Mesenchymal stem cell (in vitro differentiated cells and primary cell): ENCODE results near the gene FARS2.

Source experiments
- DNase-seq: peaks from one replicate; pipeline ENCODE4 v3.0.0-alpha.2; 2013
- H2AFZ ChIP-seq: one replicate; pipeline ENCODE4 v1.6.1; 2013; ENCODE audit warnings: low read depth, mild to moderate bottlenecking, control low read depth, inconsistent platforms, low read length, moderate library complexity
- H2AK5ac ChIP-seq: 2 replicates; pipeline ENCODE4 v1.6.1; 2013; ENCODE audit warnings: low read length, moderate library complexity, mild to moderate bottlenecking, inconsistent platforms; ENCODE audit not compliant: severe bottlenecking
- H2BK120ac ChIP-seq: one replicate; pipeline ENCODE4 v1.6.1; 2013; ENCODE audit warnings: low read depth, mild to moderate bottlenecking, inconsistent platforms, low read length, moderate library complexity
- H2BK12ac ChIP-seq, 2 experiments: one replicate each; pipeline ENCODE4 v1.6.1; 2013; ENCODE audit warnings: inconsistent platforms in 2 of 2, low read length in 2 of 2, mild to moderate bottlenecking in 2 of 2, moderate library complexity in 2 of 2, control low read depth in 1 of 2
- H2BK15ac ChIP-seq: one replicate; pipeline ENCODE4 v1.6.1; 2013; ENCODE audit warnings: mild to moderate bottlenecking, low read depth, inconsistent platforms; ENCODE audit not compliant: poor library complexity, severe bottlenecking
- H2BK5ac ChIP-seq: 2 replicates; pipeline ENCODE4 v1.6.1; 2013; ENCODE audit warnings: low read depth, mild to moderate bottlenecking, low read length, control low read depth, inconsistent platforms; ENCODE audit not compliant: poor library complexity, severe bottlenecking
- H3K14ac ChIP-seq, 2 experiments: one replicate each; pipeline ENCODE4 v1.6.1; 2013; ENCODE audit warnings: inconsistent platforms in 2 of 2, low read length in 2 of 2, control low read depth in 1 of 2, mild to moderate bottlenecking in 1 of 2, moderate library complexity in 1 of 2
- H3K18ac ChIP-seq, 2 experiments: one replicate each; pipeline ENCODE4 v1.6.1; 2013; ENCODE audit warnings: inconsistent platforms in 2 of 2, low read length in 2 of 2, control low read depth in 1 of 2, low read depth in 1 of 2, mild to moderate bottlenecking in 1 of 2
- H3K23ac ChIP-seq, 2 experiments: one replicate each; pipeline ENCODE4 v1.6.1; 2013; ENCODE audit warnings: inconsistent platforms in 2 of 2, low read length in 2 of 2, mild to moderate bottlenecking in 2 of 2, moderate library complexity in 2 of 2, control low read depth in 1 of 2
- H3K27ac ChIP-seq: 2 replicates; pipeline ENCODE4 v1.5.1; 2013; ENCODE audit warnings: mild to moderate bottlenecking, moderate library complexity, low read length, control low read depth, inconsistent platforms; ENCODE audit not compliant: poor library complexity, severe bottlenecking
- H3K27me3 ChIP-seq, 2 experiments: 2 replicates each; pipeline versions ENCODE4 v1.6.1 to v1.7.0; 2013; ENCODE audit warnings: low read length in 2 of 2, mild to moderate bottlenecking in 2 of 2, moderate library complexity in 2 of 2, control low read depth in 1 of 2, inconsistent platforms in 1 of 2; ENCODE audit not compliant: control insufficient read depth in 1 of 2, insufficient read depth in 1 of 2
- H3K36me3 ChIP-seq, 2 experiments: 2 replicates each; pipeline versions ENCODE4 v1.6.1 to v1.7.0; 2013; ENCODE audit warnings: low read length in 2 of 2, control low read depth in 1 of 2, inconsistent platforms in 1 of 2, low read depth in 1 of 2, mild to moderate bottlenecking in 1 of 2; ENCODE audit not compliant: insufficient read depth in 2 of 2, control insufficient read depth in 1 of 2
- H3K4ac ChIP-seq, 2 experiments: one replicate each; pipeline ENCODE4 v1.6.1; 2013; ENCODE audit warnings: inconsistent platforms in 2 of 2, low read length in 2 of 2, mild to moderate bottlenecking in 2 of 2, moderate library complexity in 2 of 2, control low read depth in 1 of 2, low read depth in 1 of 2
- H3K4me1 ChIP-seq: 2 replicates; pipeline ENCODE4 v1.6.1; 2013; ENCODE audit warnings: low read depth, low read length, control low read depth; ENCODE audit not compliant: control insufficient read depth, insufficient read depth
- H3K4me2 ChIP-seq: 2 replicates; pipeline ENCODE4 v1.6.1; 2013; ENCODE audit warnings: low read length, mild to moderate bottlenecking, inconsistent platforms; ENCODE audit not compliant: poor library complexity, severe bottlenecking
- H3K4me3 ChIP-seq, 2 experiments: 2 replicates each; pipeline versions ENCODE4 v1.5.1 to v1.7.0; 2013; ENCODE audit warnings: low read length in 2 of 2, mild to moderate bottlenecking in 2 of 2, control low read depth in 1 of 2, low read depth in 1 of 2; ENCODE audit not compliant: insufficient read depth in 1 of 2
- H3K79me1 ChIP-seq: replicated peaks from 2 replicates; pipeline ENCODE4 v1.6.1; 2013; ENCODE audit warnings: mild to moderate bottlenecking, control low read depth, low read length, inconsistent platforms; ENCODE audit not compliant: poor library complexity, severe bottlenecking
- H3K9ac ChIP-seq: 2 replicates; pipeline ENCODE4 v1.7.0; 2013; ENCODE audit warnings: mild to moderate bottlenecking, low read length, moderate library complexity
- H3K9me3 ChIP-seq: 2 replicates; pipeline ENCODE4 v1.7.0; 2013; ENCODE audit warnings: mild to moderate bottlenecking, low read length; ENCODE audit not compliant: control insufficient read depth
- H4K8ac ChIP-seq: one replicate; pipeline ENCODE4 v1.6.1; 2013; ENCODE audit warnings: inconsistent platforms, mild to moderate bottlenecking, low read length, moderate library complexity
- H4K91ac ChIP-seq: one replicate; pipeline ENCODE4 v1.6.1; 2013; ENCODE audit warnings: mild to moderate bottlenecking, low read length, inconsistent platforms
- WGBS: methylation state at CpG from one replicate; pipeline ENCODE4 v1.1.7; 2013; ENCODE audit warnings: mixed read lengths; 5-methylcytosine and 5-hydroxymethylcytosine counted together

Gene FARS2

DNA sequence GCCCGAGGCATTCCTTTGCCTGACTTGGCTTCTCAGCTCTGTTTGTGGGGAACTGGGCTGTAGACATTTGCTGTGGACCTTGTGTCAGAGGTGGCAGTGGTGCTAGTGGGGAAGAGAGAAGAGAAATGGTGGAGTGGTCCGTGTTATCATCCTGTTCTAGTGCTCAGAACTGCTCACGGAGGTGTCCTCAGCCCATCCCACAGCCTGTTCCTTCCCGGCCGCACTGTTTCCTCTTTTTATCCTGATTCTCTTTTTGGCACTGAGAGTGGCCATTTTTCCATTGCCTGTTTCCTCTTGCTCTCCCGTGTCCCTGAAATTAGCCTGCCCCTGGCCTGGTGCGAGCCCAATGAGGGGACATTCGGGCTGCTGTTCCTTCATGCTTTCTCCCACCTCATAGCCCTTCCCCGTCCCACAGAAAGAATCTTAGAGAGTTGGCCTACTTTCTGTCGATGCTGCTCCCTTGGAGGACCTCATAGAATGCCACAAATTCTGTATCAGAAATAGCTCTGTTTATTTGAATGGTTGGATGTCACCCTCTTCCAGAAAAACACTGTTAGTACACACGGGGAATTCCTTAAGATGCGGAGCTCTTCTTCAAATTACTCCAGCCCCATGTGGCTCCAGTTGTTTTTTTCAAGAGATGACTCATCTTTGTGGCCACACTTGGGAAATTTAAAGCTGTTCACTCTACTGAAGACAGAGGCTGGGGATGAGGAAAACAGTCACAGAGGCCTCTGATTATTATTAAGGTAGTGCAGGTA lies 26.1 kb downstream of the FARS2 start:
- H3K27me3 ChIP-seq, result no peaks in the 10 kb centered on the region
- H3K36me3 ChIP-seq, result no peaks in the 10 kb centered on the region
- H3K9ac ChIP-seq, result peak overlapping the region; percentile 19
- no peaks in the 10 kb centered on the region for H3K9me3 ChIP-seq
- H4K91ac ChIP-seq, result peak overlapping the region; percentile 43
- peak overlapping the region in 1 of 2 experiments; percentile 24 for H3K4ac ChIP-seq
- H2AK5ac ChIP-seq, result peak overlapping the region; percentile 17
- H3K18ac ChIP-seq, result peak overlapping the region in 1 of 2 experiments; percentile 72
- H2BK12ac ChIP-seq, result peak overlapping the region; percentile 8 to 49
- H3K23ac ChIP-seq, result no peak overlapping the region
- H2BK120ac ChIP-seq, result no peak overlapping the region
- no peak overlapping the region for H3K27ac ChIP-seq
- H2BK15ac ChIP-seq, result no peak overlapping the region
- no peak overlapping the region for H2BK5ac ChIP-seq
- H3K4me2 ChIP-seq, result no peak overlapping the region
- DNase-seq, result peak; percentile 91
- H3K4me1 ChIP-seq, result peaks cover 8% of the 10 kb centered on the region
- 76% methylated on average over 10 of the region's 12 CpGs for WGBS
- H3K4me3 ChIP-seq, result peak overlapping the region in 1 of 2 experiments; percentile 34
- no peak overlapping the region for H3K14ac ChIP-seq
- no peak overlapping the region for H2AFZ ChIP-seq
- peaks cover 39% of the 10 kb centered on the region for H3K79me1 ChIP-seq
- H4K8ac ChIP-seq, result no peak overlapping the region

- Histone ChIP-seq H3K23ac (no peak overlapping the region), H3K9me3 (no peaks in the 10 kb centered on the region), H4K8ac (no peak overlapping the region), H2BK15ac (no peak overlapping the region), H3K9ac (peak overlapping the region; percentile 19), H2AK5ac (no peak overlapping the region), H2BK5ac (no peak overlapping the region), H3K18ac (peak overlapping the region in 1 of 2 experiments; percentile 69), H3K4me3 (no peak overlapping the region), H4K91ac (no peak overlapping the region), H3K4me1 (peaks cover 8% of the 10 kb centered on the region), H3K27me3 (no peaks in the 10 kb centered on the region), H2BK120ac (no peak overlapping the region), H2BK12ac (peak overlapping the region in 1 of 2 experiments; percentile 7), H3K79me1 (peaks cover 43% of the 10 kb centered on the region), H2AFZ (no peak overlapping the region), H3K36me3 (no peaks in the 10 kb centered on the region), H3K4me2 (no peak overlapping the region), H3K14ac (no peak overlapping the region), H3K4ac (peak overlapping the region in 1 of 2 experiments; percentile 8), H3K27ac (no peak overlapping the region)
- no peak for DNase-seq
- 85% methylated on average over 2 of the region's 2 CpGs for WGBS
Measured at GRCh38 chr6:5287966-5288297, 26.6 kb downstream of the FARS2 start.

GRCh38 chr6:5290097-5290496 lies 28.8 kb downstream of the FARS2 start:
- Histone ChIP-seq H4K8ac (no peak overlapping the region), H3K23ac (no peak overlapping the region), H2BK12ac (no peak overlapping the region), H3K27me3 (no peaks in the 10 kb centered on the region), H3K4me1 (peaks cover 8% of the 10 kb centered on the region), H2BK15ac (no peak overlapping the region), H3K9me3 (no peaks in the 10 kb centered on the region), H3K4ac (no peak overlapping the region), H3K14ac (no peak overlapping the region), H2AFZ (no peak overlapping the region), H2AK5ac (no peak overlapping the region), H3K27ac (no peak overlapping the region), H2BK5ac (no peak overlapping the region), H3K4me2 (no peak overlapping the region), H3K79me1 (peaks cover 54% of the 10 kb centered on the region), H3K36me3 (no peaks in the 10 kb centered on the region), H3K18ac (no peak overlapping the region), H4K91ac (no peak overlapping the region), H3K4me3 (no peak overlapping the region), H2BK120ac (no peak overlapping the region), H3K9ac (no peak overlapping the region)
- DNase-seq, result no peak
- 100% methylated on average over 1 of the region's 1 CpG for WGBS

- Histone ChIP-seq H2AFZ (no peak overlapping the region), H3K9ac (no peak overlapping the region), H2BK15ac (no peak overlapping the region), H3K23ac (no peak overlapping the region), H2BK120ac (no peak overlapping the region), H3K27me3 (no peaks in the 10 kb centered on the region), H3K36me3 (no peaks in the 10 kb centered on the region), H2BK12ac (no peak overlapping the region), H2AK5ac (no peak overlapping the region), H4K91ac (no peak overlapping the region), H3K4me1 (peaks cover 8% of the 10 kb centered on the region), H3K18ac (no peak overlapping the region), H3K27ac (no peak overlapping the region), H3K79me1 (peaks cover 51% of the 10 kb centered on the region), H3K9me3 (no peaks in the 10 kb centered on the region), H2BK5ac (no peak overlapping the region), H3K4ac (no peak overlapping the region), H4K8ac (no peak overlapping the region), H3K4me3 (no peak overlapping the region), H3K14ac (no peak overlapping the region), H3K4me2 (no peak overlapping the region)
- DNase-seq, result no peak
Measured at GRCh38 chr6:5290500-5290899, 29.2 kb downstream of the FARS2 start.
